B cell (primary cell): ENCODE data around the gene POLA2. TPM values are rescaled to one million over a fixed set of nuclear protein-coding genes. Genes with fewer than 3 reads are reported as not detected.

ENCODE experiments used
- ATAC-seq: fragments of 200-7000 bp; cut with Tn5 transposase; one replicate; pipeline ENCODE4 v1.10.0; 2021; ENCODE audit warnings: low read depth, mild to moderate bottlenecking, moderate number of reproducible peaks, moderate library complexity
- CTCF ChIA-PET: fragments of 350-600 bp; sonication (Branson Sonifier 250); formaldehyde crosslinking; loops from one replicate; lab custom pipeline; 2021; ENCODE audit warnings: antibody characterized with exemption, inconsistent platforms; lab: Charles Lee
- POLR2A ChIA-PET: fragments of 350-600 bp; sonication (Branson Sonifier 250); formaldehyde crosslinking; loops from one replicate; lab custom pipeline; 2021; ENCODE audit warnings: antibody characterized with exemption; lab: Charles Lee
- DNase-seq: peaks from one replicate; pipeline ENCODE4 v3.0.0; 2013
- H2AFZ ChIP-seq: 2 replicates; pipeline ENCODE4 v1.6.1; 2012; ENCODE audit warnings: mild to moderate bottlenecking, low read depth, low read length; ENCODE audit not compliant: insufficient read depth, poor library complexity, severe bottlenecking
- H3K27ac ChIP-seq, 2 donors: 1 replicate in 1 of 2; 2 replicates in 1 of 2; pipeline ENCODE4 v1.5.1; 2012 to 2013; ENCODE audit warnings: low read length in 2 of 2, mild to moderate bottlenecking in 2 of 2, moderate library complexity in 1 of 2
- H3K27me3 ChIP-seq, 4 experiments: fragments of 200-600 bp in 1 of 4; sonication (generic) in 1 of 4; replicated peaks in 1 of 4; 1 replicate in 2 of 4; 2 replicates in 2 of 4; pipeline versions ENCODE4 v1.6.1 to v1.7.0; 2013 to 2016; ENCODE audit warnings: low read length in 3 of 4, mild to moderate bottlenecking in 2 of 4, mixed read lengths in 1 of 4, moderate library complexity in 1 of 4; ENCODE audit not compliant: insufficient read depth in 4 of 4, control insufficient read depth in 3 of 4; ENCODE audit errors: control extremely low read depth in 1 of 4
- H3K36me3 ChIP-seq, 2 experiments: replicated peaks in 1 of 2; 1 replicate in 1 of 2; 2 replicates in 1 of 2; pipeline versions ENCODE4 v1.6.1 to v1.7.1; 2013; ENCODE audit warnings: low read length in 1 of 2; ENCODE audit not compliant: insufficient read depth in 2 of 2, control insufficient read depth in 1 of 2; ENCODE audit errors: control extremely low read depth in 1 of 2, extremely low read depth in 1 of 2
- H3K4me1 ChIP-seq, 2 donors: fragments of 200-600 bp in 1 of 2; sonication (generic) in 1 of 2; 1 replicate in 1 of 2; 2 replicates in 1 of 2; pipeline versions ENCODE4 v1.5.1 to v1.6.1; 2013 to 2017; ENCODE audit warnings: low read length in 2 of 2; ENCODE audit not compliant: control insufficient read depth in 2 of 2, insufficient read depth in 2 of 2
- H3K4me2 ChIP-seq: replicated peaks from 2 replicates; pipeline ENCODE3; 2012; ENCODE audit warnings: mild to moderate bottlenecking, low read depth, low read length; ENCODE audit not compliant: poor library complexity, severe bottlenecking
- H3K4me3 ChIP-seq, 5 experiments: fragments of 200-600 bp in 1 of 5; sonication (generic) in 1 of 5; 1 replicate in 3 of 5; 2 replicates in 2 of 5; pipeline versions ENCODE4 v1.5.1 to v1.7.0; 2011 to 2016; ENCODE audit warnings: low read length in 4 of 5, mild to moderate bottlenecking in 4 of 5, low read depth in 2 of 5, control low read depth in 1 of 5, moderate library complexity in 1 of 5; ENCODE audit not compliant: insufficient read depth in 1 of 5; ENCODE audit errors: control extremely low read depth in 1 of 5, extremely low read depth in 1 of 5
- H3K79me2 ChIP-seq: fragments of 200-600 bp; sonication (generic); one replicate; pipeline ENCODE4 v1.6.0; 2016; ENCODE audit warnings: low read length; ENCODE audit not compliant: control insufficient read depth, insufficient read depth
- H3K9ac ChIP-seq: fragments of 200-600 bp; sonication (generic); 2 replicates; pipeline ENCODE4 v1.6.1; 2017; ENCODE audit warnings: mild to moderate bottlenecking, low read length, moderate library complexity
- H3K9me3 ChIP-seq, 3 donors: one replicate each; pipeline versions ENCODE4 v1.6.1 to v1.7.1; 2013; ENCODE audit warnings: low read length in 2 of 3; ENCODE audit not compliant: control insufficient read depth in 2 of 3, insufficient read depth in 1 of 3; ENCODE audit errors: control extremely low read depth in 1 of 3
- H4K20me1 ChIP-seq: 2 replicates; pipeline ENCODE4 v1.6.0; 2012; ENCODE audit warnings: mild to moderate bottlenecking, low read length; ENCODE audit not compliant: insufficient read depth, control insufficient read depth, poor library complexity, severe bottlenecking
- H3K27ac Mint-ChIP-seq: one replicate; pipeline ENCODE4 v1.8.0; 2021; ENCODE audit warnings: mixed read lengths
- H3K27me3 Mint-ChIP-seq: one replicate; pipeline ENCODE4 v1.8.0; 2021; ENCODE audit warnings: mixed read lengths
- H3K4me1 Mint-ChIP-seq: one replicate; pipeline ENCODE4 v1.8.0; 2021; ENCODE audit warnings: mixed read lengths
- H3K4me3 Mint-ChIP-seq: one replicate; pipeline ENCODE4 v1.8.0; 2021; ENCODE audit warnings: mixed read lengths
- H3K9me3 Mint-ChIP-seq: one replicate; pipeline ENCODE4 v1.8.0; 2022; ENCODE audit warnings: mixed read lengths; ENCODE audit not compliant: insufficient read depth
- EZH2 ChIP-seq: IDR thresholded peaks from 2 replicates; pipeline ENCODE4 v1.6.1; 2012; ENCODE audit warnings: borderline replicate concordance, low read depth, mild to moderate bottlenecking, moderate library complexity, low read length; ENCODE audit not compliant: insufficient read depth, poor library complexity, severe bottlenecking
- WGBS: methylation state at CpG from one replicate; pipeline ENCODE4 v1.1.5; 2013; ENCODE audit warnings: missing lambda C conversion rate; ENCODE audit not compliant: insufficient coverage; 5-methylcytosine and 5-hydroxymethylcytosine counted together
- intact Hi-C: fragments of 100-400 bp; cut with micrococcal nuclease; formaldehyde crosslinking; loops from one replicate; pipeline ENCODE4 v1.10.0; 2022
- polyA plus RNA-seq: library from polyadenylated mRNA; depleted of rRNA; stranded (reverse); fragments of >200 nt; gene quantifications from 2 replicates; pipeline ENCODE4 v1.2.3, GENCODE V29; 2012
- total RNA-seq, 2 donors: library from RNA; stranded (reverse); fragments of 120-200 nt in 1 of 2; gene quantifications; 1 replicate in 1 of 2; 2 replicates in 1 of 2; pipeline versions ENCODE4 v1.2.3 to v1.2.4, GENCODE V29; 2013 to 2022
- TF ChIP-seq, protein P1 (sequence below): fragments of 200-600 bp; IDR thresholded peaks from one replicate; pipeline ENCODE4 v1.8.0; 2022; ENCODE audit warnings: antibody characterized with exemption, mild to moderate bottlenecking

The POLA2 gene
- total and polyA plus RNA-seq, 2 donors (not counting 1 experiment from before 2014, with no cell fraction given) = 13.0 to 28.7 TPM

DNA sequence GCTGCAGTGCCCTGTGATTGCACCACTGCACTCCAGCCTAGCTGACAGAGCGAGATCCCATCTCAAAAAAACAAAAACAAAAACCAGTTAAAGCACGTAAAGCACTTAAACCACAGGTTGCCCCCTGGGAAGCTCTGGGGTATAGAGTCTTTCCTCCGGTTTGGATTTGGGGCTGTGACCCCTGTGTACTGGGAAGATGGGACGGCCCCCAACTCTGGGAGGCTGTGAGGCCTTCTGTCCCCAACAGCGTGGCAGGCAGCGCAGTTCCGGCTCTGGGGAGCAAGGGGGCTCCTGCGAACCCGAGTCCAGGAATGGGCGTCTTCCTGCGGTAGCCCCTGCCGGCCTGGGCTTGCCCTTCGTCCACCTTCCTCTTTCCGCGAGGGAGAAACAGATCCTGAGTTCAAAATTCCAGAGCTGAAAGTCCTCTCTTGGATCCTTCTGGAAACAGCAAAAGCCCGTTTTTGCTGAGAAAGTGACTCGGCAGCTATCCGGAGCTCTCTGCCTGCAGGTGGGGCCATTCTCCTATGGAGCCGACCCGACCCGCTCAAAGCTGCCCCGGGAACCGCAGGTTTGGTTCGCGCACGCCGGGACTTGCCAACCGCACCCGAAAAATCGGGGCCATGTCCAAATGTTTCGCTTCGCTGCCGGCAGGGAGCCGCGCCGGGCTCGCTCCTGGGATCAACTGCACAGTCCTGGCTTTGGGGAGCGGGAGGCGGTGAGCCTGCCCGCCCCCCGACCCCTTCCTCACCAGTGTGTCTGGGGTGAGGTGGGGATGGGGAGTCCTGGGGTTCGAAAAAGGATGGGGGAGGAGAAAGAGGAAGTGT lies 36.3 kb upstream of the POLA2 start:
- Mint-ChIP-seq H3K27ac (no peak overlapping the region), H3K4me1 (peaks cover 12% of the 10 kb centered on the region), H3K9me3 (no peaks in the 10 kb centered on the region), H3K27me3 (no peaks in the 10 kb centered on the region), H3K4me3 (peak overlapping the region; percentile 91)
- Histone ChIP-seq H3K4me1 (peaks cover 14 to 17% of the 10 kb centered on the region in 2 donors), H3K27me3 (no peaks in the 10 kb centered on the region), H3K27ac (no peak overlapping the region), H3K9me3 (no peaks in the 10 kb centered on the region), H3K79me2 (no peaks in the 10 kb centered on the region), H3K4me2 (peak overlapping the region; percentile 89), H2AFZ (peak overlapping the region; percentile 85), H3K36me3 (no peaks in the 10 kb centered on the region), H4K20me1 (no peaks in the 10 kb centered on the region), H3K4me3 (peak overlapping the region; percentile 33 to 62 (median 45)), H3K9ac (peak overlapping the region; percentile 65)
- WGBS = 3% methylated on average over 35 of the region's 42 CpGs
- intact Hi-C loops = loop anchor here (1.0 to 2.0 kb wide), 2 partner anchors 41 to 90 kb away; no protein-coding TSS in a partner anchor
- ATAC-seq (peak; percentile 81), DNase-seq (peak; percentile 73)
- POLR2A ChIA-PET = interaction anchor here (0.6 to 0.9 kb wide), 2 partner anchors 90 to 995 kb away, joined by 3 read pairs; partner anchors contain the start of genes CDC42EP2 and DNAJC4
- CTCF ChIA-PET = interaction anchor here (0.7 to 3.5 kb wide), 22 partner anchors 18 to 369 kb away, joined by 3 to 50 read pairs (median 4); partner anchors contain the start of genes CDC42EP2, DPF2, POLA2 and SNX15
- TF ChIP-seq, protein P1, sequence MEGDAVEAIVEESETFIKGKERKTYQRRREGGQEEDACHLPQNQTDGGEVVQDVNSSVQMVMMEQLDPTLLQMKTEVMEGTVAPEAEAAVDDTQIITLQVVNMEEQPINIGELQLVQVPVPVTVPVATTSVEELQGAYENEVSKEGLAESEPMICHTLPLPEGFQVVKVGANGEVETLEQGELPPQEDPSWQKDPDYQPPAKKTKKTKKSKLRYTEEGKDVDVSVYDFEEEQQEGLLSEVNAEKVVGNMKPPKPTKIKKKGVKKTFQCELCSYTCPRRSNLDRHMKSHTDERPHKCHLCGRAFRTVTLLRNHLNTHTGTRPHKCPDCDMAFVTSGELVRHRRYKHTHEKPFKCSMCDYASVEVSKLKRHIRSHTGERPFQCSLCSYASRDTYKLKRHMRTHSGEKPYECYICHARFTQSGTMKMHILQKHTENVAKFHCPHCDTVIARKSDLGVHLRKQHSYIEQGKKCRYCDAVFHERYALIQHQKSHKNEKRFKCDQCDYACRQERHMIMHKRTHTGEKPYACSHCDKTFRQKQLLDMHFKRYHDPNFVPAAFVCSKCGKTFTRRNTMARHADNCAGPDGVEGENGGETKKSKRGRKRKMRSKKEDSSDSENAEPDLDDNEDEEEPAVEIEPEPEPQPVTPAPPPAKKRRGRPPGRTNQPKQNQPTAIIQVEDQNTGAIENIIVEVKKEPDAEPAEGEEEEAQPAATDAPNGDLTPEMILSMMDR = peak; percentile 69
- no peak for TF ChIP-seq EZH2

DNA sequence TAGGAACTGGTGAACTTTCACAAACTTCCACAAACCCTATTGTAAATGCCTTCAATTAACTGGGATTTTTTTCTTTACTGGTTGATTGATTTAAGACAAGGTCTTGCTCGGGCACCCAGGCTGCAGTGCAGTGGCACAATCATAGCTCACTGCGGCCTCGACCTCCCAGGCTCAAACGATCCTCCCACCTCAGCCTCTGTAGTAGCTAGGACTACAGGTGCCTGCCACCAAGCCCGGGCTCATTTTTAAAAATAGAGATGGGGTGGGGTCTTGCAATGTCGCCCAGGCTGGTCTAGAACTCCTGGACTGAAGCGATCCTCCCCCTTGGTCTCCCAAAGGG lies 35.7 kb upstream of the POLA2 start:
- no peaks in the 10 kb centered on the region for H3K36me3 ChIP-seq
- H3K79me2 ChIP-seq = no peaks in the 10 kb centered on the region
- H3K4me3 Mint-ChIP-seq = peak overlapping the region; percentile 91
- no peaks in the 10 kb centered on the region for H3K9me3 ChIP-seq
- H3K4me3 ChIP-seq = peak overlapping the region; percentile 33 to 62 (median 45)
- peaks cover 14 to 17% of the 10 kb centered on the region in 2 donors for H3K4me1 ChIP-seq
- ATAC-seq = no peak
- H3K9ac ChIP-seq = peak overlapping the region; percentile 65
- no peak overlapping the region for H3K27ac Mint-ChIP-seq
- no peak overlapping the region for H3K27ac ChIP-seq
- POLR2A ChIA-PET = interaction anchor here (0.9 kb wide), 1 partner anchor 89 kb away, joined by 3 read pairs; the partner anchor contains the start of gene CDC42EP2
- DNase-seq = no peak
- WGBS = 60% methylated on average over 1 of the region's 7 CpGs
- H3K27me3 ChIP-seq = no peaks in the 10 kb centered on the region
- TF ChIP-seq EZH2 = no peak
- TF ChIP-seq, protein P1 = no peak
- H3K9me3 Mint-ChIP-seq = no peaks in the 10 kb centered on the region
- intact Hi-C loops = no loop called here
- peaks cover 12% of the 10 kb centered on the region for H3K4me1 Mint-ChIP-seq
- peak overlapping the region; percentile 85 for H2AFZ ChIP-seq
- CTCF ChIA-PET = interaction anchor here (0.9 to 3.5 kb wide), 19 partner anchors 17 to 368 kb away, joined by 3 to 50 read pairs (median 5); partner anchors contain the start of genes CDC42EP2, DPF2, POLA2 and SNX15
- H4K20me1 ChIP-seq = no peaks in the 10 kb centered on the region
- no peaks in the 10 kb centered on the region for H3K27me3 Mint-ChIP-seq
- peak overlapping the region; percentile 89 for H3K4me2 ChIP-seq
